ENCODE results near the gene PPP2R3A. TPM values are rescaled to one million over a fixed set of nuclear protein-coding genes. Genes with fewer than 3 reads are reported as not detected.

Gene PPP2R3A
- total and polyA plus RNA-seq, 2 of the 13 experiments (the other 11 are each of a cell fraction or from before 2014, with no cell fraction given): 0.07 to 0.12 TPM

DNA sequence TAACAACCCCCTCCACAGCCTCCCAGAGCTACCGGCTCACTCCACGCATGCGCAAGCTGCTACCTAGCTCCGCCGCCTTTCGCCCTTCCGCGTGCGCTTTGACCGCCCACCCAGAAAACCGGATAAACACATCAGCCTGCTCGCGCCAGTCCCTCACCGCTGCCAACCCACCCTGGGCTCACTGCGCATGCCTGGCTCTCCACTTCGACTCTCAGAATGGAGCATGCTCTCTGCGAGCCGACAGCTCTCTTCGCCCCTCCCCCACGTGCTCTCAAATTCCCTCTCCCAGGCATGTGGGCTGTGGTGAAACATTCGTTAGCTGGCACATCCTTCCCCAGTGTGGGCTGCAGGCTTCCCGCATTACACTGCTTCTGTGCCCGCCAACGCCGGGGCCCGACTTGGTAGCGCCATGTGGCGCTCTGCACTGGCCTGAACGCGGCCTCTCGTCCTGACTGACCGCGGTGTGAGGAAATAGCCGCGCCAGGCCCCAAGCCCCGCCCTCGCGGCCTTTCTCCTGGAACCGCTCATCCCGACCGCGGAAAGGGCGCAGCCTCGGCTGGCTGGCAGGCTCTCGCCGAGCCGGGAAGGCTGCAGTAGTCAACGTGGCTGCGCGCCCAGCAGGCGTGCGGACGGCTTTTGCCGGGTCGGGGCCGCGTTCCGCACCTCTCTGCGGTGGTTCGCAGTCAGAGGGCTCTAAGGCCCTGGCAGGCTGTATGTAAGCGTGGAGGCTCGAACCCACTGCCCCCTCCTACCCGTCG lies 231.1 kb downstream of the PPP2R3A start (continued):
- TF ChIP-seq GTF2F1 (IDR thresholded peaks at IDR 0.05; ENCODE audit: low read length): 0 out of 2 replicates have a peak, but pooled peaks have one; percentile 45
- peak; percentile 49; the same call in 1 of the 2 replicates for TF ChIP-seq ZSCAN22 (CRISPR knock-in tag; IDR thresholded peaks at IDR 0.05)
- TF ChIP-seq MTA3 (CRISPR knock-in tag; IDR thresholded peaks at IDR 0.05): no peak
- TF ChIP-seq TOPORS (CRISPR knock-in tag; IDR thresholded peaks at IDR 0.05): peak; percentile 96
- peak; percentile 97 for TF ChIP-seq ZNF430 (CRISPR knock-in tag; IDR thresholded peaks at IDR 0.05)
- no peak for TF ChIP-seq PHB2 (IDR thresholded peaks at IDR 0.05; ENCODE audit: partially characterized antibody)
- TF ChIP-seq, protein P1, sequence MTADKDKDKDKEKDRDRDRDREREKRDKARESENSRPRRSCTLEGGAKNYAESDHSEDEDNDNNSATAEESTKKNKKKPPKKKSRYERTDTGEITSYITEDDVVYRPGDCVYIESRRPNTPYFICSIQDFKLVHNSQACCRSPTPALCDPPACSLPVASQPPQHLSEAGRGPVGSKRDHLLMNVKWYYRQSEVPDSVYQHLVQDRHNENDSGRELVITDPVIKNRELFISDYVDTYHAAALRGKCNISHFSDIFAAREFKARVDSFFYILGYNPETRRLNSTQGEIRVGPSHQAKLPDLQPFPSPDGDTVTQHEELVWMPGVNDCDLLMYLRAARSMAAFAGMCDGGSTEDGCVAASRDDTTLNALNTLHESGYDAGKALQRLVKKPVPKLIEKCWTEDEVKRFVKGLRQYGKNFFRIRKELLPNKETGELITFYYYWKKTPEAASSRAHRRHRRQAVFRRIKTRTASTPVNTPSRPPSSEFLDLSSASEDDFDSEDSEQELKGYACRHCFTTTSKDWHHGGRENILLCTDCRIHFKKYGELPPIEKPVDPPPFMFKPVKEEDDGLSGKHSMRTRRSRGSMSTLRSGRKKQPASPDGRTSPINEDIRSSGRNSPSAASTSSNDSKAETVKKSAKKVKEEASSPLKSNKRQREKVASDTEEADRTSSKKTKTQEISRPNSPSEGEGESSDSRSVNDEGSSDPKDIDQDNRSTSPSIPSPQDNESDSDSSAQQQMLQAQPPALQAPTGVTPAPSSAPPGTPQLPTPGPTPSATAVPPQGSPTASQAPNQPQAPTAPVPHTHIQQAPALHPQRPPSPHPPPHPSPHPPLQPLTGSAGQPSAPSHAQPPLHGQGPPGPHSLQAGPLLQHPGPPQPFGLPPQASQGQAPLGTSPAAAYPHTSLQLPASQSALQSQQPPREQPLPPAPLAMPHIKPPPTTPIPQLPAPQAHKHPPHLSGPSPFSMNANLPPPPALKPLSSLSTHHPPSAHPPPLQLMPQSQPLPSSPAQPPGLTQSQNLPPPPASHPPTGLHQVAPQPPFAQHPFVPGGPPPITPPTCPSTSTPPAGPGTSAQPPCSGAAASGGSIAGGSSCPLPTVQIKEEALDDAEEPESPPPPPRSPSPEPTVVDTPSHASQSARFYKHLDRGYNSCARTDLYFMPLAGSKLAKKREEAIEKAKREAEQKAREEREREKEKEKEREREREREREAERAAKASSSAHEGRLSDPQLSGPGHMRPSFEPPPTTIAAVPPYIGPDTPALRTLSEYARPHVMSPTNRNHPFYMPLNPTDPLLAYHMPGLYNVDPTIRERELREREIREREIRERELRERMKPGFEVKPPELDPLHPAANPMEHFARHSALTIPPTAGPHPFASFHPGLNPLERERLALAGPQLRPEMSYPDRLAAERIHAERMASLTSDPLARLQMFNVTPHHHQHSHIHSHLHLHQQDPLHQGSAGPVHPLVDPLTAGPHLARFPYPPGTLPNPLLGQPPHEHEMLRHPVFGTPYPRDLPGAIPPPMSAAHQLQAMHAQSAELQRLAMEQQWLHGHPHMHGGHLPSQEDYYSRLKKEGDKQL (CRISPR knock-in tag; IDR thresholded peaks at IDR 0.05; ENCODE audit: low read depth): 0 out of 2 replicates have a peak, but pooled peaks have one; percentile 23
- peak; percentile 49; the same call in 1 of the 2 replicates for TF ChIP-seq ZNF678 (CRISPR knock-in tag; IDR thresholded peaks at IDR 0.05)
- TF ChIP-seq, protein P2, sequence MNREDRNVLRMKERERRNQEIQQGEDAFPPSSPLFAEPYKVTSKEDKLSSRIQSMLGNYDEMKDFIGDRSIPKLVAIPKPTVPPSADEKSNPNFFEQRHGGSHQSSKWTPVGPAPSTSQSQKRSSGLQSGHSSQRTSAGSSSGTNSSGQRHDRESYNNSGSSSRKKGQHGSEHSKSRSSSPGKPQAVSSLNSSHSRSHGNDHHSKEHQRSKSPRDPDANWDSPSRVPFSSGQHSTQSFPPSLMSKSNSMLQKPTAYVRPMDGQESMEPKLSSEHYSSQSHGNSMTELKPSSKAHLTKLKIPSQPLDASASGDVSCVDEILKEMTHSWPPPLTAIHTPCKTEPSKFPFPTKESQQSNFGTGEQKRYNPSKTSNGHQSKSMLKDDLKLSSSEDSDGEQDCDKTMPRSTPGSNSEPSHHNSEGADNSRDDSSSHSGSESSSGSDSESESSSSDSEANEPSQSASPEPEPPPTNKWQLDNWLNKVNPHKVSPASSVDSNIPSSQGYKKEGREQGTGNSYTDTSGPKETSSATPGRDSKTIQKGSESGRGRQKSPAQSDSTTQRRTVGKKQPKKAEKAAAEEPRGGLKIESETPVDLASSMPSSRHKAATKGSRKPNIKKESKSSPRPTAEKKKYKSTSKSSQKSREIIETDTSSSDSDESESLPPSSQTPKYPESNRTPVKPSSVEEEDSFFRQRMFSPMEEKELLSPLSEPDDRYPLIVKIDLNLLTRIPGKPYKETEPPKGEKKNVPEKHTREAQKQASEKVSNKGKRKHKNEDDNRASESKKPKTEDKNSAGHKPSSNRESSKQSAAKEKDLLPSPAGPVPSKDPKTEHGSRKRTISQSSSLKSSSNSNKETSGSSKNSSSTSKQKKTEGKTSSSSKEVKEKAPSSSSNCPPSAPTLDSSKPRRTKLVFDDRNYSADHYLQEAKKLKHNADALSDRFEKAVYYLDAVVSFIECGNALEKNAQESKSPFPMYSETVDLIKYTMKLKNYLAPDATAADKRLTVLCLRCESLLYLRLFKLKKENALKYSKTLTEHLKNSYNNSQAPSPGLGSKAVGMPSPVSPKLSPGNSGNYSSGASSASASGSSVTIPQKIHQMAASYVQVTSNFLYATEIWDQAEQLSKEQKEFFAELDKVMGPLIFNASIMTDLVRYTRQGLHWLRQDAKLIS (CRISPR knock-in tag; IDR thresholded peaks at IDR 0.05): peak; percentile 88; the same call in 1 of the 2 replicates
- TF ChIP-seq ZNF33B (CRISPR knock-in tag; IDR thresholded peaks at IDR 0.05): peak; percentile 98
- peak; percentile 71 for TF ChIP-seq ZNF235 (CRISPR knock-in tag; IDR thresholded peaks at IDR 0.05; ENCODE audit: borderline replicate concordance)
- peak; percentile 74; the same call in 1 of the 2 replicates for TF ChIP-seq ZKSCAN8 (CRISPR knock-in tag; IDR thresholded peaks at IDR 0.05; ENCODE audit: borderline replicate concordance)
- TF ChIP-seq ZNF549 (CRISPR knock-in tag; IDR thresholded peaks at IDR 0.05): peak; percentile 93; the same call in 1 of the 2 replicates
- no peak for TF ChIP-seq ATF7 (IDR thresholded peaks at IDR 0.05)
- peak; percentile 33; the same call in 1 of the 2 replicates for TF ChIP-seq ATF7 (CRISPR knock-in tag; IDR thresholded peaks at IDR 0.05)
- peak; percentile 72 for TF ChIP-seq ELF1 (CRISPR knock-in tag; IDR thresholded peaks at IDR 0.05)
- TF ChIP-seq ZNF446 (CRISPR knock-in tag; IDR thresholded peaks at IDR 0.05): peak; percentile 89
- TF ChIP-seq SNRNP70 (IDR thresholded peaks at IDR 0.05; ENCODE audit: low read depth, low read length): no peak
- TF ChIP-seq ZNF879 (CRISPR knock-in tag; IDR thresholded peaks at IDR 0.05): peak; percentile 96
- no peak for TF ChIP-seq ARNT (IDR thresholded peaks at IDR 0.05)
- peak; percentile 90 for TF ChIP-seq ZNF329 (CRISPR knock-in tag; IDR thresholded peaks at IDR 0.05; ENCODE audit: low read depth)
- peak; percentile 84 for TF ChIP-seq GABPB1 (CRISPR knock-in tag; IDR thresholded peaks at IDR 0.05)

Data from HepG2 (cell line).